H1 (cell line): Measurements from ENCODE around the gene MAGEA8. TPM values are rescaled to one million over a fixed set of nuclear protein-coding genes. Genes with fewer than 3 reads are reported as not detected.

Experiments
- CTCF ChIA-PET: fragments of 300-600 bp; sonication (Branson Sonifier 250); formaldehyde crosslinking; loops from one replicate; lab custom pipeline; 2021; ENCODE audit not compliant: partially characterized antibody; lab: Charles Lee
- POLR2A ChIA-PET: fragments of 300-600 bp; sonication (Branson Sonifier 250); formaldehyde crosslinking; loops from one replicate; lab custom pipeline; 2021; ENCODE audit warnings: inconsistent platforms; ENCODE audit not compliant: partially characterized antibody; lab: Charles Lee
- DNase-seq, 2 experiments: peaks; one replicate each; pipeline versions ENCODE4 v3.0.0 to v3.0.0-alpha.2; 2010 to 2022; ENCODE audit warnings: low spot score in 2 of 2, low read depth in 1 of 2, mixed read lengths in 1 of 2
- FAIRE-seq: peaks from 2 replicates; lab custom pipeline; 2011; peaks lifted over from hg19 to GRCh38; lab: Jason Lieb, UNC
- H2AFZ ChIP-seq: 2 replicates; pipeline ENCODE4 v1.8.1; 2012; ENCODE audit warnings: low read length, inconsistent platforms
- H2AK5ac ChIP-seq: 2 replicates; pipeline ENCODE4 v1.6.1; 2013; ENCODE audit warnings: low read depth, low read length
- H2BK120ac ChIP-seq: replicated peaks from 2 replicates; pipeline ENCODE3; 2013; ENCODE audit warnings: low read depth, low read length, inconsistent platforms
- H2BK12ac ChIP-seq: 2 replicates; pipeline ENCODE4 v1.6.1; 2013; ENCODE audit warnings: low read depth, low read length
- H2BK15ac ChIP-seq: 2 replicates; pipeline ENCODE4 v1.6.1; 2013; ENCODE audit warnings: low read length
- H2BK20ac ChIP-seq: 2 replicates; pipeline ENCODE4 v1.6.1; 2013; ENCODE audit warnings: low read length
- H2BK5ac ChIP-seq: 2 replicates; pipeline ENCODE4 v1.6.1; 2013; ENCODE audit warnings: low read depth, low read length
- H3K14ac ChIP-seq: 2 replicates; pipeline ENCODE4 v1.6.1; 2013; ENCODE audit warnings: inconsistent platforms; ENCODE audit not compliant: insufficient read length
- H3K18ac ChIP-seq: 2 replicates; pipeline ENCODE4 v1.6.1; 2013; ENCODE audit warnings: low read length; ENCODE audit errors: extremely low read depth
- H3K23ac ChIP-seq: 2 replicates; pipeline ENCODE4 v1.6.1; 2013; ENCODE audit warnings: inconsistent platforms; ENCODE audit not compliant: insufficient read length
- H3K23me2 ChIP-seq: 2 replicates; pipeline ENCODE4 v1.6.1; 2013; ENCODE audit warnings: low read depth, low read length
- H3K27ac ChIP-seq: 2 replicates; pipeline ENCODE4 v1.6.1; 2011; ENCODE audit warnings: low read depth, low read length, inconsistent platforms
- H3K27me3 ChIP-seq, 4 experiments: replicated peaks in 1 of 4; 1 replicate in 1 of 4; 2 replicates in 3 of 4; pipeline versions ENCODE4 v1.6.1 to v1.8.1; 2011 to 2013; ENCODE audit warnings: low read length in 3 of 4, mild to moderate bottlenecking in 3 of 4, inconsistent platforms in 2 of 4, mixed read lengths in 2 of 4, moderate library complexity in 1 of 4; ENCODE audit not compliant: control insufficient read depth in 3 of 4, insufficient read depth in 3 of 4; ENCODE audit errors: extremely low read depth in 1 of 4
- H3K36me3 ChIP-seq, 4 experiments: 2 replicates each; pipeline versions ENCODE4 v1.6.1 to v1.8.1; 2011 to 2013; ENCODE audit warnings: mild to moderate bottlenecking in 4 of 4, low read length in 3 of 4, moderate library complexity in 2 of 4, control low read depth in 1 of 4, inconsistent platforms in 1 of 4; ENCODE audit not compliant: insufficient read depth in 4 of 4, control insufficient read depth in 2 of 4
- H3K4ac ChIP-seq: replicated peaks from 2 replicates; pipeline ENCODE3; 2013; ENCODE audit warnings: low read length, low read depth, mixed read lengths, inconsistent platforms; ENCODE audit not compliant: insufficient read length
- H3K4me1 ChIP-seq, 4 experiments: replicated peaks in 1 of 4; 1 replicate in 1 of 4; 2 replicates in 3 of 4; pipeline versions ENCODE4 v1.6.1 to v1.8.1; 2011 to 2013; ENCODE audit warnings: low read length in 3 of 4, inconsistent platforms in 2 of 4, mixed read lengths in 1 of 4; ENCODE audit not compliant: insufficient read depth in 4 of 4, control insufficient read depth in 3 of 4
- H3K4me2 ChIP-seq, 2 experiments: 2 replicates each; pipeline versions ENCODE4 v1.6.1 to v1.8.1; 2011 to 2013; ENCODE audit warnings: low read depth in 2 of 2, low read length in 2 of 2, control low read depth in 1 of 2, inconsistent platforms in 1 of 2, mild to moderate bottlenecking in 1 of 2; ENCODE audit not compliant: insufficient read depth in 1 of 2
- H3K4me3 ChIP-seq, 4 experiments: fragments of 200-600, 300-600 bp in 1 of 4; sonication (generic), shearing (Covaris generic), sonication (Bioruptor Twin) in 1 of 4; 2 replicates each; pipeline versions ENCODE4 v1.5.1 to v1.8.1; 2011 to 2016; ENCODE audit warnings: low read length in 4 of 4, low read depth in 3 of 4, control low read depth in 2 of 4, inconsistent platforms in 2 of 4, mild to moderate bottlenecking in 2 of 4, mixed read lengths in 1 of 4, moderate library complexity in 1 of 4; ENCODE audit not compliant: insufficient read depth in 2 of 4; ENCODE audit errors: extremely low read depth in 1 of 4
- H3K56ac ChIP-seq: replicated peaks from 2 replicates; pipeline ENCODE3; 2013; ENCODE audit warnings: low read depth, mild to moderate bottlenecking, mixed read lengths, low read length, inconsistent platforms; ENCODE audit not compliant: insufficient read length
- H3K79me1 ChIP-seq: 2 replicates; pipeline ENCODE4 v1.6.1; 2013; ENCODE audit warnings: low read depth, low read length, control low read depth
- H3K79me2 ChIP-seq, 2 experiments: 2 replicates each; pipeline versions ENCODE4 v1.6.1 to v1.8.1; 2012 to 2013; ENCODE audit warnings: low read length in 2 of 2, mild to moderate bottlenecking in 2 of 2, inconsistent platforms in 1 of 2; ENCODE audit not compliant: insufficient read depth in 2 of 2, control insufficient read depth in 1 of 2
- H3K9ac ChIP-seq, 4 experiments: replicated peaks in 1 of 4; 1 replicate in 1 of 4; 2 replicates in 3 of 4; pipeline versions ENCODE4 v1.6.1 to v1.8.1; 2011 to 2013; ENCODE audit warnings: low read depth in 3 of 4, low read length in 3 of 4, control low read depth in 2 of 4, mild to moderate bottlenecking in 2 of 4, moderate library complexity in 2 of 4, inconsistent platforms in 1 of 4; ENCODE audit errors: extremely low read depth in 1 of 4
- H3K9me3 ChIP-seq, 2 experiments: 2 replicates each; pipeline versions ENCODE4 v1.6.1 to v1.8.1; 2012 to 2013; ENCODE audit warnings: mild to moderate bottlenecking in 2 of 2, moderate library complexity in 2 of 2, control low read depth in 1 of 2, inconsistent platforms in 1 of 2, low read depth in 1 of 2, low read length in 1 of 2, mixed read lengths in 1 of 2; ENCODE audit not compliant: insufficient read depth in 2 of 2
- H4K20me1 ChIP-seq, 2 experiments: replicated peaks in 1 of 2; 2 replicates each; pipeline versions ENCODE3 to v1.8.1; 2011 to 2013; ENCODE audit warnings: inconsistent platforms in 2 of 2, low read length in 2 of 2, mild to moderate bottlenecking in 1 of 2; ENCODE audit not compliant: insufficient read depth in 2 of 2, control insufficient read depth in 1 of 2
- H4K5ac ChIP-seq: 2 replicates; pipeline ENCODE4 v1.6.1; 2013; ENCODE audit warnings: low read length, low read depth, mixed read lengths, inconsistent platforms; ENCODE audit not compliant: insufficient read length
- H4K8ac ChIP-seq: 2 replicates; pipeline ENCODE4 v1.8.0; 2013; ENCODE audit warnings: mild to moderate bottlenecking, moderate library complexity, low read length, inconsistent platforms; ENCODE audit not compliant: insufficient read depth; ENCODE audit errors: extremely low read depth
- H4K91ac ChIP-seq: replicated peaks from 2 replicates; pipeline ENCODE3; 2013; ENCODE audit warnings: low read length, mixed read lengths, inconsistent platforms; ENCODE audit not compliant: insufficient read length
- BCL11A ChIP-seq, 2 experiments: IDR thresholded peaks; one replicate each; pipeline ENCODE4 v1.6.1; 2011; ENCODE audit warnings: low read depth in 2 of 2, low read length in 2 of 2, mild to moderate bottlenecking in 2 of 2
- CREB1 ChIP-seq: IDR thresholded peaks from 2 replicates; pipeline ENCODE4 v1.6.1; 2012; ENCODE audit warnings: inconsistent platforms
- CTCF ChIP-seq, 3 experiments: IDR thresholded peaks; 1 replicate in 2 of 3; 2 replicates in 1 of 3; pipeline versions ENCODE4 v1.5.1 to v1.6.1; 2011; ENCODE audit warnings: low read length in 3 of 3, mild to moderate bottlenecking in 3 of 3, inconsistent platforms in 2 of 3, low read depth in 1 of 3, moderate library complexity in 1 of 3; ENCODE audit not compliant: insufficient read depth in 1 of 3; ENCODE audit errors: control extremely low read depth in 1 of 3
- EGR1 ChIP-seq: IDR thresholded peaks from 2 replicates; pipeline ENCODE4 v1.6.1; 2011; ENCODE audit warnings: low read depth, low read length, borderline replicate concordance
- GTF2F1 ChIP-seq: IDR thresholded peaks from 2 replicates; pipeline ENCODE4 v1.6.1; 2012; ENCODE audit warnings: low read depth, low read length, improper control_type of control experiment, borderline replicate concordance
- RBBP5 ChIP-seq: IDR thresholded peaks from 2 replicates; pipeline ENCODE4 v1.7.1; 2012; ENCODE audit warnings: low read depth, mild to moderate bottlenecking, inconsistent platforms, low read length, moderate library complexity, borderline replicate concordance
- RFX5 ChIP-seq: IDR thresholded peaks from 2 replicates; pipeline ENCODE4 v1.6.1; 2011; ENCODE audit warnings: low read depth, low read length, improper control_type of control experiment, borderline replicate concordance
- TAF7 ChIP-seq: optimal IDR thresholded peaks from 2 replicates; pipeline ENCODE3; 2011; ENCODE audit warnings: low read depth, mild to moderate bottlenecking, inconsistent platforms, low read length, moderate library complexity, borderline replicate concordance
- TBP ChIP-seq: IDR thresholded peaks from 2 replicates; pipeline ENCODE4 v1.6.1; 2011; ENCODE audit warnings: low read depth, low read length, improper control_type of control experiment
- TCF12 ChIP-seq: IDR thresholded peaks from 2 replicates; pipeline ENCODE4 v1.6.1; 2011; ENCODE audit warnings: low read depth, mild to moderate bottlenecking, low read length
- YY1 ChIP-seq: IDR thresholded peaks from 2 replicates; pipeline ENCODE4 v1.6.1; 2011; ENCODE audit warnings: low read depth, mild to moderate bottlenecking, low read length
- WGBS, 2 experiments: shearing (Covaris generic) in 1 of 2; methylation state at CpG; one replicate each; pipeline versions ENCODE4 v1.1.6 to v1.1.7; 2013 to 2015; ENCODE audit warnings: low lambda C conversion rate in 2 of 2, mixed read lengths in 2 of 2, inconsistent platforms in 1 of 2, low coverage in 1 of 2, missing lambda C conversion rate in 1 of 2; ENCODE audit not compliant: insufficient replicate concordance in 2 of 2, insufficient coverage in 1 of 2, insufficient read length in 1 of 2; ENCODE audit errors: extremely low coverage in 1 of 2, missing lambda C conversion rate in 1 of 2; 5-methylcytosine and 5-hydroxymethylcytosine counted together
- polyA plus RNA-seq, 7 experiments: library from polyadenylated mRNA; depleted of rRNA in 3 of 7; stranded (reverse) in 5 of 7; unstranded in 2 of 7; fragments of >200 nt in 5 of 7; fragments of 200-250 nt in 2 of 7; gene quantifications; 1 replicate in 5 of 7; 2 replicates in 1 of 7; 4 replicates in 1 of 7; pipeline versions ENCODE4 v1.2.1 to v1.2.3, GENCODE V29; 2011 to 2013; ENCODE audit warnings: missing spikeins in 2 of 7, mixed read lengths in 2 of 7
- total RNA-seq: library from RNA; stranded (reverse); fragmentation: NEBNext Ultra II Directional; extraction: Animal tissue kit (Norgen Biotek cat#: 25700); gene quantifications from 2 replicates; pipeline ENCODE4 v1.2.1, GENCODE V29; 2021
- TF ChIP-seq, protein P1 (sequence below): IDR thresholded peaks from 2 replicates; pipeline ENCODE4 v1.6.1; 2011; ENCODE audit warnings: low read depth, mild to moderate bottlenecking, low read length; ENCODE audit not compliant: insufficient read depth

MAGEA8 gene
- total and polyA plus RNA-seq, 2 of the 8 experiments (the other 6 are each of a cell fraction or from before 2014, with no cell fraction given): not detected

- H3K23ac ChIP-seq: no peak overlapping the region
- no peak overlapping the region for H3K9ac ChIP-seq
- H2AK5ac ChIP-seq: no peak overlapping the region
- no peak overlapping the region for H3K4ac ChIP-seq
- H3K9me3 ChIP-seq: no peaks in the 10 kb centered on the region
- CTCF ChIA-PET: interaction anchor here (0.6 to 2.6 kb wide), 9 partner anchors 10 to 178 kb away, joined by 3 to 7 read pairs (median 3); partner anchors contain the start of genes EOLA2 and MAGEA8
- POLR2A ChIA-PET: no interaction called here
- H3K79me2 ChIP-seq: no peaks in the 10 kb centered on the region
- H3K79me1 ChIP-seq: no peaks in the 10 kb centered on the region
- H2BK15ac ChIP-seq: no peak overlapping the region
- H2BK120ac ChIP-seq: no peak overlapping the region
- no peaks in the 10 kb centered on the region for H3K27me3 ChIP-seq
- no peaks in the 10 kb centered on the region for H3K36me3 ChIP-seq
- H3K23me2 ChIP-seq: no peaks in the 10 kb centered on the region
- no peak overlapping the region for H3K27ac ChIP-seq
- no peak overlapping the region for H4K91ac ChIP-seq
- no peak overlapping the region for H3K4me2 ChIP-seq
- no peak overlapping the region for H2AFZ ChIP-seq
- no peak overlapping the region for H3K4me3 ChIP-seq
- no peak overlapping the region for H2BK12ac ChIP-seq
- no peak overlapping the region for H2BK20ac ChIP-seq
- FAIRE-seq (peak; percentile 70), DNase-seq (no peak)
- H4K5ac ChIP-seq: no peak overlapping the region
- H3K14ac ChIP-seq: no peak overlapping the region
- H3K56ac ChIP-seq: no peak overlapping the region
- H4K8ac ChIP-seq: no peak overlapping the region
- 84% methylated on average over 2 of the region's 2 CpGs; no CpG with 5 or more reads in 1 of the 2 experiments for WGBS, 2 experiments
- H3K4me1 ChIP-seq: no peaks in the 10 kb centered on the region
- H2BK5ac ChIP-seq: no peak overlapping the region
- H3K18ac ChIP-seq: no peak overlapping the region
- no peaks in the 10 kb centered on the region for H4K20me1 ChIP-seq
- TF ChIP-seq CTCF (IDR thresholded peaks at IDR 0.05; ENCODE audit: control extremely low read depth in 1 of 3, insufficient read depth in 1 of 3, low read depth in 1 of 3, low read length in 3 of 3): no peak
- TF ChIP-seq RBBP5: no peak
- no peak for TF ChIP-seq BCL11A (IDR thresholded peaks at IDR 0.05; ENCODE audit: low read depth in 2 of 2, low read length in 2 of 2)
- TF ChIP-seq TCF12: no peak
- TF ChIP-seq TBP: no peak
- no peak for TF ChIP-seq EGR1
- TF ChIP-seq GTF2F1: no peak
- no peak for TF ChIP-seq RFX5
- TF ChIP-seq TAF7: no peak
- TF ChIP-seq CREB1: no peak
- TF ChIP-seq YY1: no peak
- TF ChIP-seq, protein P1, sequence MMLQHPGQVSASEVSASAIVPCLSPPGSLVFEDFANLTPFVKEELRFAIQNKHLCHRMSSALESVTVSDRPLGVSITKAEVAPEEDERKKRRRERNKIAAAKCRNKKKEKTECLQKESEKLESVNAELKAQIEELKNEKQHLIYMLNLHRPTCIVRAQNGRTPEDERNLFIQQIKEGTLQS: no peak
Measured at GRCh38 chrX:149871433-149871832, 9.6 kb upstream of the MAGEA8 start.
